HUES64 (cell line): Measurements from ENCODE around the gene NEURL1.

ENCODE experiments used
- H3K27ac ChIP-seq: 2 replicates; pipeline ENCODE4 v1.7.0; 2013; ENCODE audit warnings: low read depth, low read length, inconsistent platforms
- H3K27me3 ChIP-seq: 2 replicates; pipeline ENCODE4 v1.6.1; 2013; ENCODE audit warnings: mild to moderate bottlenecking, low read length; ENCODE audit not compliant: insufficient read depth
- H3K36me3 ChIP-seq: 2 replicates; pipeline ENCODE4 v1.6.1; 2013; ENCODE audit warnings: mild to moderate bottlenecking, low read length; ENCODE audit not compliant: insufficient read depth
- H3K4me1 ChIP-seq: 2 replicates; pipeline ENCODE4 v1.6.1; 2013; ENCODE audit warnings: mild to moderate bottlenecking, low read length, moderate library complexity; ENCODE audit not compliant: insufficient read depth
- H3K4me3 ChIP-seq: 2 replicates; pipeline ENCODE4 v1.5.1; 2013; ENCODE audit warnings: mild to moderate bottlenecking, low read length, moderate library complexity
- H3K9ac ChIP-seq: 2 replicates; pipeline ENCODE4 v1.6.1; 2013; ENCODE audit warnings: mild to moderate bottlenecking, low read depth, low read length
- H3K9me3 ChIP-seq: 2 replicates; pipeline ENCODE4 v1.6.1; 2013; ENCODE audit warnings: low read depth, low read length; ENCODE audit not compliant: insufficient read depth
- WGBS: fragments of 150-250, 120-280 bp; methylation state at CpG from one replicate; pipeline ENCODE4 v1.1.7; 2013; ENCODE audit warnings: missing lambda C conversion rate; 5-methylcytosine and 5-hydroxymethylcytosine counted together

Gene NEURL1

GRCh38 chr10:103595933-103596726 is 102.6 kb downstream of the NEURL1 start:
- Histone ChIP-seq H3K27ac (no peak overlapping the region), H3K4me1 (no peaks in the 10 kb centered on the region)
- 96% methylated on average over 4 of the region's 4 CpGs for WGBS

DNA sequence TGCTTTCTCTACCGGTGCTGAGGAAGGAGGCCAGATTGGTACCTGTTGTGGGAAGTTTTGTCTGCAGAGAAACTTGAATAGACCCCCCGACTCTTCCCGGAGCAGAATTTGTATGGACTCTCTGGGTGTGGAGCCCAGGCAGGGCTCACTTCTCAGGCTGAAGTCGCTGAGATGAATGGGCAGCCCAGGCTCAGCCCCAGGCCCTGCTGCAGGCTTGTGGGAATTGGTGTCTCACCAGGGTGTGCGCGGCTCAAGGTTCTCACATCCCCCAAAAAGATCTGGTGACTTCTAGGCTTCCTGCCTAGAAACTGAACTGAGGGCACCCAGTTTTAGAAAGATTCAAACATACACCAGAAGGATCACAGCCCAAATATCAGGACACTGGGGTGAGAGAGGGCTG is 103.5 kb downstream of the NEURL1 start:
- 83% methylated on average over 6 of the region's 6 CpGs for WGBS

More at GRCh38 chr10:103595933-103596726, 102.6 kb downstream of the NEURL1 start:
- no peak overlapping the region for H3K4me3 ChIP-seq
- no peaks in the 10 kb centered on the region for H3K9me3 ChIP-seq
- H3K36me3 ChIP-seq, result no peaks in the 10 kb centered on the region
- no peak overlapping the region for H3K9ac ChIP-seq
- no peaks in the 10 kb centered on the region for H3K27me3 ChIP-seq

DNA sequence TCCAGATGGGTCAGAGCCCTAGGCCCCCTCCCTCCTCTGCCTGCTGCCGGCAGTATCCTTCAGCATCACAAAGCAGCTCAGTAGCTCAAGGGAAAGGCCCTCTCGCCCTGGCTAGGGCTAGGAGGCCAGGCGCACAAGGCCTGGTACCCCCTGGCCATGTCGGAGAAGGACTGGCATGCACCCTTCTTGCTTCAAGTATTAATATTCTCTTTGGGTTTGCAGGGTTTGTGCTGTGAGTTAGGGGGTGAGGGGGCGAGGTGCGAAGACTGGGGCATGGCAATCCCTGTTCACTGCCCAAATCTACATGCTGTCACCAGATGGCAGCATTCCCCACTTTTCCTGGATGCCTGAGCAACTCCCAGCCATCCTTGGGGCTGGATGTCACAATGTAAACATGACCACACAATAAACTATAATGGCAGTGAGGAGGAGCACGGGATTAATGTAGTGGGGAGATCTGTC is 105.2 kb downstream of the NEURL1 start:
- H3K27ac ChIP-seq, result no peak overlapping the region
- H3K36me3 ChIP-seq, result no peaks in the 10 kb centered on the region
- no peaks in the 10 kb centered on the region for H3K4me1 ChIP-seq
- 22% methylated on average over 7 of the region's 7 CpGs for WGBS
- H3K4me3 ChIP-seq, result no peak overlapping the region
- no peaks in the 10 kb centered on the region for H3K27me3 ChIP-seq
- no peaks in the 10 kb centered on the region for H3K9me3 ChIP-seq
- H3K9ac ChIP-seq, result no peak overlapping the region

More for the DNA sequence above, 103.5 kb downstream of the NEURL1 start:
- Histone ChIP-seq H3K9me3 (no peaks in the 10 kb centered on the region), H3K27ac (no peak overlapping the region), H3K27me3 (no peaks in the 10 kb centered on the region), H3K9ac (no peak overlapping the region), H3K4me1 (no peaks in the 10 kb centered on the region), H3K4me3 (no peak overlapping the region), H3K36me3 (no peaks in the 10 kb centered on the region)

DNA sequence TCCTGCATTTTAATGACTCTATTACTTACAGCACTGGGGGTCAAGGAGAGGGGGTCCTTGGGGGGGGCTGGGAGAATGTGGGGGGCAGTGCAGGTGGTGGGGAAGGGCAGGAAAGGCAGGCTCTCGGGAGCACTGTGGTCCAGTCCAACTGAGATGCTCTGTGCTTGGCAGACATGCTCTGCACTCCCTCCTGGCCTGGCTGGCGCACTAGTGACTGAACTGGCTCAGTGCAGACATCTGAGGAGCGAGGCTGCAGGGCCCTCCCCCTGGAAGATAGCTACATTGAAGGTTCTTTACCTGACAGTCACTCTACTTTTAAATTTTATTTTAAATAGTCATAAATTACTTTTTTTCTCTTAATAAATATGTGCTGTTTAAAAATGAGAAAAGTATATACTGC is 105.7 kb downstream of the NEURL1 start:
- Histone ChIP-seq H3K4me3 (no peak overlapping the region), H3K27ac (no peak overlapping the region), H3K36me3 (no peaks in the 10 kb centered on the region), H3K9ac (no peak overlapping the region), H3K27me3 (no peaks in the 10 kb centered on the region), H3K9me3 (no peaks in the 10 kb centered on the region), H3K4me1 (no peaks in the 10 kb centered on the region)
- WGBS, result 76% methylated on average over 3 of the region's 3 CpGs

GRCh38 chr10:103599907-103600306 is 106.4 kb downstream of the NEURL1 start:
- H3K9ac ChIP-seq, result no peak overlapping the region
- no peaks in the 10 kb centered on the region for H3K36me3 ChIP-seq
- H3K4me1 ChIP-seq, result no peaks in the 10 kb centered on the region
- no peak overlapping the region for H3K4me3 ChIP-seq
- WGBS, result 91% methylated on average over 6 of the region's 6 CpGs
- H3K27me3 ChIP-seq, result no peaks in the 10 kb centered on the region
- H3K9me3 ChIP-seq, result no peaks in the 10 kb centered on the region
- H3K27ac ChIP-seq, result no peak overlapping the region

DNA sequence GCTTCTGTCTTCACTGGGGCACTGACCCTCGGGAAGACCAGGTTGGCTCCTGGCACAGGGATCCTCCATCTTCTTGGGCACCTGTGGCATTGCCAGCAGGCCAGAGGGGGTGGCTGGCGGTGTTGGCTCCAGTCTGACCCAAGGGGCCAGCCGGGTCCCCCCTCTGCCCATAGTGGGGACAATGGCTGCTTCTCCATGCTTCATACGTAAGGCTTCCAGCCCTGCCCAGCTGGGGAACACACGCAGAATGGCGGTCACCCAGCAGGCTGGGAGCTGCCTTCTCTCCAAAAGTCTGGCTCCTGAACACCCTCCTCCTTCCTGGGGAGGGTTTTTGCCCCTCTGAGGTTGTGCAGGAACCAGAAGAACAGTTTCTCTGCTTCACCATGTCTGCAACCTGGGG is 106.8 kb downstream of the NEURL1 start:
- Histone ChIP-seq H3K4me1 (no peaks in the 10 kb centered on the region), H3K27me3 (no peaks in the 10 kb centered on the region), H3K9me3 (no peaks in the 10 kb centered on the region), H3K27ac (no peak overlapping the region), H3K36me3 (no peaks in the 10 kb centered on the region), H3K9ac (no peak overlapping the region), H3K4me3 (no peak overlapping the region)
- 95% methylated on average over 6 of the region's 6 CpGs for WGBS

DNA sequence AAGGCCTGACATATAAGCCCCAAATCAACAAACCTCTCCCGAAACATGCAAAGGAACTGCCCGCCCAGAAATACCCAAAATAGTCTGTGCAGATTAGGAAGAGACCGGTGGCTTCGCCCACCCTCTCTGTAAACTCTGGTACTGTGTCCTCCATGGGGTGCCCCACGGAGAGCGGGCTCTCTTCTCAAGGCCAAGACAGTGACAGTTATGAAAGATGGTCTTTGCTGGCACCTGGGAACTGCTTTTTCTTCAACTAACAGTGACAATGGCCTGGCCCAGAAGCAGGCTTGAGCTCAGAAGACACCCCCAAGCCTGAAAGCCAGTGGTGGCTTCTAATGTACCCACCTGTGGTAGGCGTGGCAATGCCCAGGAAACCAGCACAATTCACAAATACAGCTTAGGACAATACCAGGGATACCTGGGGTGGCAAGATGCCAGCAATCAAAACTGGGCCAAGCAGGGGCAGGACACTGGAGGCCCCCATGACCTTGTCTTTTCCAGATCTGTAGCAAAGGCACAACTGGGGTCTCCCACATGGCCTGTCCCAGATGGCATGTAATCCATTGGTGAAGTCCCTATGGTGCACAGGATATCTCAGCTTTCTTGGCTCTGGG is 107.6 kb downstream of the NEURL1 start:
- WGBS, result 91% methylated on average over 7 of the region's 7 CpGs
- Histone ChIP-seq H3K27ac (no peak overlapping the region), H3K4me1 (no peaks in the 10 kb centered on the region), H3K9ac (no peak overlapping the region), H3K9me3 (0 out of 2 replicates have a peak, but pooled peaks cover 4% of the 10 kb centered on the region), H3K4me3 (no peak overlapping the region), H3K27me3 (no peaks in the 10 kb centered on the region), H3K36me3 (no peaks in the 10 kb centered on the region)

DNA sequence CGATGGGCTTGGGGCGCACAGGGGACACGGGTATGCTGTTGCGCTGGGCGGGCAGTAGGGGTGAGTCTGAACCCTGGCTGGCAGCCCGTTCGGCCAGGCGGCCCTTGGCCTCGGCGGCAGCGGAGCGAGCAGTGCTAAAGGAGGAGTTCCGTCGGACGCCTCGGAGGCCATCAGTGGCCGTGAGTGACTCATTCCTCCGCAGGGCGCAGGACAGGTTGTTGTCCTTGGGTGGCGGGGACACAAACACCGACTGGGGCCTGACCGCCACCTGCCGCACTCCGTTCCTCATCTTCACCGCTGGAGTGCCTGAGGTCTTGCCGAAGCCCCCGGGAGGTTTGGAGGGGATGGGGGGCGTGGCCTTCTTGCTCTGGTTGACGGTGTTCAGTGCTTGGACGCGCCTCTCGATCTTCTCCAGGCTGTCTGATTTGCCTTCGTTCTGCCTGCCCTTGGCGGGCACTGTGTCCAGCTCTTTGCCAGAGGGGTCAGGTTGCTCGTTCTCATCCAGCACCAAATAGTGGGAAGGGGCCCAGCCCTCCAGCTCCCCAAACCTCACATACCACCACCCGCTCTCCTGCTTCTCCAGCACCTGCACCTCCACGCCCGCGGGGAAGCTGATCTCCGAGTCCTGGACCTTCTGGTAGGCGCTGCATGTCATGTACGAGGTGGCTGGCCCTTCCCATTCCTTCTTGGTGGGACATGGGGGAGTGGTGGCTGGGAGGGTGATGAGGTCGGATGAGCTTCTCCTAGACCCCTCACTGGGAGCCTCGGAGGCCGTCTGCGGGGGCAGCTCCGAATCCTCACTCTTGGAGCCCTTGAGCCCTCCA is 108.7 kb downstream of the NEURL1 start:
- H3K9ac ChIP-seq, result no peak overlapping the region
- H3K27me3 ChIP-seq, result no peaks in the 10 kb centered on the region
- H3K4me1 ChIP-seq, result no peaks in the 10 kb centered on the region
- H3K36me3 ChIP-seq, result no peaks in the 10 kb centered on the region
- 0 out of 2 replicates have a peak, but pooled peaks cover 5% of the 10 kb centered on the region for H3K9me3 ChIP-seq
- 95% methylated on average over 47 of the region's 47 CpGs for WGBS
- no peak overlapping the region for H3K27ac ChIP-seq
- H3K4me3 ChIP-seq, result no peak overlapping the region

DNA sequence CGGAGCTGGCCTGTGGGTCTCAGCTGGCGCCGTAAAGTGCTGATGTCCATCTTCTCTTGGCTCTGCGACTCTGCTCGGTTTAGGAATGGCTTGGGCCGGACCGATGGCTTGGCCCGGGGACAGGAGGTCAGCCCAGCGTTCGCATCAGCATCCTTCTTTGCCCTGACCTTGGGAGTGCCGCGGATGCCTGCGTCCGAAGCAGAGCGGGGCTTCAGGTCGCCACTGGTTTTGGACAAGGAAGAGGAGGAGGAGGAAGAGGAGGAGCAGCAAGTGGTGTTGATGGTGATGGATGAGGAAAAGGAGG is 109.3 kb downstream of the NEURL1 start:
- WGBS, result 95% methylated on average over 16 of the region's 16 CpGs
- H3K4me3 ChIP-seq, result no peak overlapping the region
- 0 out of 2 replicates have a peak, but pooled peaks cover 5% of the 10 kb centered on the region for H3K9me3 ChIP-seq
- no peaks in the 10 kb centered on the region for H3K36me3 ChIP-seq
- H3K4me1 ChIP-seq, result no peaks in the 10 kb centered on the region
- no peak overlapping the region for H3K27ac ChIP-seq
- no peaks in the 10 kb centered on the region for H3K27me3 ChIP-seq
- no peak overlapping the region for H3K9ac ChIP-seq

GRCh38 chr10:103603382-103603781 is 109.9 kb downstream of the NEURL1 start:
- Histone ChIP-seq H3K4me3 (no peak overlapping the region), H3K4me1 (no peaks in the 10 kb centered on the region), H3K36me3 (no peaks in the 10 kb centered on the region), H3K9ac (no peak overlapping the region), H3K27ac (no peak overlapping the region), H3K27me3 (no peaks in the 10 kb centered on the region), H3K9me3 (0 out of 2 replicates have a peak, but pooled peaks cover 5% of the 10 kb centered on the region)
- 96% methylated on average over 23 of the region's 23 CpGs for WGBS
